HL-60 (cell line): ENCODE measurements around the gene OSTF1.

Source experiments
- DNase-seq, 2 experiments: peaks; one replicate each; pipeline ENCODE4 v3.0.0-alpha.2; 2010 to 2020; ENCODE audit warnings: low read depth in 1 of 2, low spot score in 1 of 2
- H3K27ac ChIP-seq: fragments of 250-450 bp; sonication (Bioruptor Pico); replicated peaks from 2 replicates; pipeline ENCODE4 v1.5.1; 2020; ENCODE audit warnings: mild to moderate bottlenecking, moderate library complexity
- H3K27me3 ChIP-seq: fragments of 250-450 bp; sonication (Bioruptor Pico); 2 replicates; pipeline ENCODE4 v1.5.1; 2021; ENCODE audit warnings: mild to moderate bottlenecking, moderate library complexity; ENCODE audit not compliant: insufficient read depth, poor library complexity, severe bottlenecking
- H3K4me3 ChIP-seq: replicated peaks from 2 replicates; pipeline ENCODE4 v1.5.1; 2011; ENCODE audit warnings: mild to moderate bottlenecking, control low read depth, low read length; ENCODE audit not compliant: insufficient read depth
- CTCF ChIP-seq: IDR thresholded peaks from one replicate; pipeline ENCODE4 v1.5.1; 2011; ENCODE audit warnings: low read length, control low read depth, inconsistent platforms; ENCODE audit not compliant: insufficient read depth
- GABPA ChIP-seq: IDR thresholded peaks from 2 replicates; pipeline ENCODE4 v1.6.1; 2012; ENCODE audit warnings: low read depth
- POLR2AphosphoS5 ChIP-seq: IDR thresholded peaks from 2 replicates; pipeline ENCODE4 v1.6.1; 2012; ENCODE audit warnings: low read depth
- REST ChIP-seq: IDR thresholded peaks from 2 replicates; pipeline ENCODE4 v1.6.1; 2012; ENCODE audit warnings: low read depth; ENCODE audit not compliant: insufficient replicate concordance
- SPI1 ChIP-seq: IDR thresholded peaks from 2 replicates; pipeline ENCODE4 v1.6.1; 2012; ENCODE audit warnings: low read depth, mild to moderate bottlenecking, borderline replicate concordance

OSTF1 gene

GRCh38 chr9:75063556-75064305 lies 24.6 kb upstream of the OSTF1 start:
- Histone ChIP-seq H3K27ac (no peak overlapping the region), H3K4me3 (no peak overlapping the region), H3K27me3 (no peaks in the 10 kb centered on the region)
- no peak for DNase-seq
- TF ChIP-seq CTCF, result no peak

GRCh38 chr9:75064307-75065025 lies 23.8 kb upstream of the OSTF1 start:
- TF ChIP-seq GABPA (no peak), SPI1 (no peak), POLR2AphosphoS5 (no peak)
- DNase-seq, result no peak
- Histone ChIP-seq H3K27me3 (no peaks in the 10 kb centered on the region), H3K4me3 (no peak overlapping the region), H3K27ac (no peak overlapping the region)

- Histone ChIP-seq H3K4me3 (no peak overlapping the region), H3K27me3 (no peaks in the 10 kb centered on the region), H3K27ac (no peak overlapping the region)
- no peak for DNase-seq
- no peak for TF ChIP-seq GABPA
- no peak for TF ChIP-seq SPI1
- TF ChIP-seq POLR2AphosphoS5, result no peak
- no peak for TF ChIP-seq REST
- TF ChIP-seq CTCF, result no peak
Observed at GRCh38 chr9:75065510-75065909, 22.8 kb upstream of the OSTF1 start.

GRCh38 chr9:75067894-75068293 lies 20.4 kb upstream of the OSTF1 start:
- no peaks in the 10 kb centered on the region for H3K27me3 ChIP-seq
- no peak overlapping the region for H3K27ac ChIP-seq
- no peak overlapping the region for H3K4me3 ChIP-seq
- no peak for DNase-seq
- TF ChIP-seq SPI1 (no peak), GABPA (no peak), CTCF (no peak), POLR2AphosphoS5 (no peak), REST (no peak)
